Left cardiac atrium (tissue), 4 donors: ENCODE data around the gene NEU2. TPM values are rescaled to one million over a fixed set of nuclear protein-coding genes. Genes with fewer than 3 reads are reported as not detected.
A peak's percentile ranks its signal among the peaks of the same experiment; 100 is the strongest.

Experiments used
- ATAC-seq, 2 donors: fragments of 200-7000 bp; cut with Tn5 transposase; one replicate each; pipeline ENCODE4 v1.9.1; 2020; ENCODE audit warnings: mild to moderate bottlenecking in 2 of 2, moderate library complexity in 2 of 2
- DNase-seq: peaks from one replicate; pipeline ENCODE4 v3.0.0-alpha.2; 2020
- intact Hi-C, 2 donors: fragments of 100-400 bp; cut with DNase I; formaldehyde crosslinking; loops; one replicate each; pipeline versions ENCODE4 v1.14.1 to v1.15.1; 2022 to 2023
- long read RNA-seq: library from polyadenylated mRNA; unstranded; transcript quantifications from one replicate; pipeline ENCODE4 v2.0.0, GENCODE V29; 2021
- total RNA-seq, 2 donors: library from RNA; stranded (reverse); fragmentation: NEBNext Ultra II Directional; extraction: Animal tissue kit (Norgen Biotek cat#: 25700); gene quantifications; one replicate each; pipeline ENCODE4 v1.2.1, GENCODE V29; 2021
- donor health status: DM: no; HTN: yes; CAD: no.
- donor health status: DM: no; HTN: yes; CAD: no; lungs with severe emphysema.
- donor health status: DM: yes; HTN: yes; CAD: no.
- donor health status: Dilated cardiomyopathy.

The NEU2 gene
- not detected for total RNA-seq
- long read RNA-seq: 0 reads

DNA sequence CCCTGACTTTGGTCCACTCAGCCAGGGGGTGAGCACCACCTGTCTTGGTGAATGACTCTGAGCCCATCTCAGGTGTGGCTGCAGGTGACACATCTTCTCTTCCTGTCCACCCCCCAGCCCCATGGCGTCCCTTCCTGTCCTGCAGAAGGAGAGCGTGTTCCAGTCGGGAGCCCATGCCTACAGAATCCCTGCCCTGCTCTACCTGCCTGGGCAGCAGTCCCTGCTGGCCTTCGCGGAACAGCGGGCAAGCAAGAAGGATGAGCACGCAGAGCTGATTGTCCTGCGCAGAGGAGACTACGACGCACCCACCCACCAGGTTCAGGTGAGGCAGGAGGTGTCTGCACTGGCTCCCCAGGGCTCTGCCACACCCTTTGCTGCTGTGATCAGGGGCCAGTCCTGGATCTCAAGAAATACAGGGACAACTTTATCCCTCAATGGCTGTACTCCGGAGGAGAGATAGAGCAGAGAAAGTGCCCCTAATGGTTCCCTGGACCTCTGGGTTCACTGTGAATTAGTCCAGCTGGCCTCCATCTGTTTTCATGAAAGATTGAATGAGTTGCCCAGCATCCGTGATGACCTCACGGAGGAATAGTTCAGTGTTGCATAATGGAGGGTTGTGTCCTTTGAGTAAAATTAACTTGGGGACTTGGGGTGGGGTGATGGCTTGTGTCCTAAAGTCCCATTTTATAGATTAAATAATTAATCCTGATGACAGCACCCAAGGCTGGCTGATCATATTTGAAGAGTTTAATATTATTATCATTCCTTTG is at the start of gene NEU2:
Gene NEU2 (plus strand): TSS at position 122 of the 770 bp plus-strand sequence. CDS start 0 bp downstream, at position 122.
- ATAC-seq (no peak), DNase-seq (no peak)
- intact Hi-C loops: no loop called here

DNA sequence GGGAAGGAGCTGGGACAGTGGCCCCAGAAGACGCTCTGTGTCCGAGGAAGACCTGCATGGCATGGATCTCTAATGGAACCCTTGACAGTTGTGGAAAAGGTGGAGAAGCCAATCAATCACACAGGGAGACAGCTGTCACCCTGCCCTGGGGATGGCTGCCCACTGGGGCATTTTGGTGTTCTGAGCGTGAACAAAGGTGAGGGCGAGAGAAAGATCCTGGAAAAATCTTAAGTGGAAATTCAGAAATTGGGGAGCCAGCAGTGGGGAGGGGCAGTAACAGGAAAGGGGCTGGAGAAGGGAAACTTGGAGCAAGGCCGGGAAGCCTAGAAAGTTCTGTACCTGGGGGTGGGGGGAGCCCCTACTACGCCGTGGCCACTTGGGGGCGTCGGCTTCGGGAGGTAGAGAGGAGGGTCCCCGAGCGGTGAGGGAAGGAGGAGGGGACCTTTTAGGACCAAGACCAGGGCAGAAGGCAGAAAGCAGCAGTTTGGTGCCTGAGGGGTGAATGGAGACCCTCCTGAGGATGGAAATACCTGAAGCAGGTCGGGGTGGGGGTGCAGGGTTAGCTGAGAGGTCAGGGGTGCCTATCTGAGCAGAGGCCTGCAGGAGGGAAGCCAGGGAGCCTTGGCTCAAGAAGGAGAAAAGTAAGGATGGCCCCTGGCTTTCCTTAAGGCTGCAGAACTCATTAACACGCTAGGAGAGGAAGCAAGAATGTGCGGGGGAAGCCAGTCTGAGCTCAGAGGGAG is 49.4 kb upstream of the NEU2 start:
- no peak for DNase-seq

DNA sequence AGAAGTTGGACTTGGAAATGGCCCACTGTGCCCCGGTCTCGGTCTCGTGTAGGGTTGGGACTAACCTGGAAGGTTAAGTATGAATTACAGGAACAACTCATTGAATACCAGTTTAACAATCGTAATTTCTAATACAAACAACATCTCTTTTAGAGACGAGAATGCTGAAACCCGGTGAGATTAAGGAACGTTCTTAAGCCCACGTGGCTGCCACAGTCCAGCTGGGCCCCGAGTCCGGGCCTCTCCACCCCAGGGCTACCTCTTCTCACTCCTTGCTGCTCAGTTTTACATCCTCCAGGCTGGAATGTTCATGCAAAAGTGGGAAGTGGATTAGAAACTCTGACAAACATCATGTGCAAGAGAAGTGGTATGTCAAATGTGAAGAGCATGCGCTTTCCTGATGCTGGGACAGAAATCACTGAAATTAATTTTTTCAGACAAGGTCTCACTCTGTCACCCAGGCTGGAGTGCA is 48.8 kb upstream of the NEU2 start:
- intact Hi-C loops: no loop called here
- DNase-seq: no peak

More for the DNA sequence above, 49.4 kb upstream of the NEU2 start:
- intact Hi-C loops: no loop called here
- ATAC-seq: no peak

GRCh38 chr2:232984451-232985207 is 47.8 kb upstream of the NEU2 start:
- no peak for DNase-seq
- intact Hi-C loops: no loop called here
- ATAC-seq: no peak

More for the DNA sequence above, 48.8 kb upstream of the NEU2 start:
- no peak for ATAC-seq

- intact Hi-C loops: no loop called here
- no peak for ATAC-seq
- DNase-seq: no peak
These were observed 46.3 kb upstream of the NEU2 start for GRCh38 chr2:232986155-232986554.

DNA sequence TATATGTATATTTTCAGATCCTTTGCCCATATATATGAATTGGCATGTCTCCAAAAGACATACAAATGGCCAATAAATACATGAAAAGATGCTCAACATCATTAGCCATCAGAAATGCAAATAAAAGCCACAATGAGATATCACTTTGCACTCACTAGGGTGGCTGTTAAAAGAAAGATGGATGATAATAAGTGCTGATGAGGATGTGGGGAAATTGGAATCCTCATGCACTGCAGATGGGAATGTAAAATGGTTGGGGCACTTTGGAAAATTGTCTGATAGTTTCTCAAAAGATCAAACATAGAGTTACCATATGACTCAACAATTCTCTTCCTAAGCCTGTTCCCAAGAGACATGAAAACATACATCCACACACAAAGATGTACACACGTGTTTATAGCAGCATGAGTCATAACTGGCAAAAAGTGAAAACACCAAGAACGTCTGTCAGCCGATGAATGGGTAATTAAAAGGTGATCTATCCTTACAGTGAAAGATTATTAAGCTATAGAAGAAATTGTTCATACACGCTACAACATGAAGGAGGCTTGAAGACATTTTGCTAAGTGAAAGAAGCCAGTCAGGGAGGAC is 39.1 kb upstream of the NEU2 start:
- ATAC-seq: no peak
- intact Hi-C loops: no loop called here
- DNase-seq: no peak

- ATAC-seq (peak in 1 of 2 donors; percentile 27), DNase-seq (no peak)
- intact Hi-C loops: no loop called here
These were observed 38.0 kb upstream of the NEU2 start for GRCh38 chr2:232994446-232994845.

DNA sequence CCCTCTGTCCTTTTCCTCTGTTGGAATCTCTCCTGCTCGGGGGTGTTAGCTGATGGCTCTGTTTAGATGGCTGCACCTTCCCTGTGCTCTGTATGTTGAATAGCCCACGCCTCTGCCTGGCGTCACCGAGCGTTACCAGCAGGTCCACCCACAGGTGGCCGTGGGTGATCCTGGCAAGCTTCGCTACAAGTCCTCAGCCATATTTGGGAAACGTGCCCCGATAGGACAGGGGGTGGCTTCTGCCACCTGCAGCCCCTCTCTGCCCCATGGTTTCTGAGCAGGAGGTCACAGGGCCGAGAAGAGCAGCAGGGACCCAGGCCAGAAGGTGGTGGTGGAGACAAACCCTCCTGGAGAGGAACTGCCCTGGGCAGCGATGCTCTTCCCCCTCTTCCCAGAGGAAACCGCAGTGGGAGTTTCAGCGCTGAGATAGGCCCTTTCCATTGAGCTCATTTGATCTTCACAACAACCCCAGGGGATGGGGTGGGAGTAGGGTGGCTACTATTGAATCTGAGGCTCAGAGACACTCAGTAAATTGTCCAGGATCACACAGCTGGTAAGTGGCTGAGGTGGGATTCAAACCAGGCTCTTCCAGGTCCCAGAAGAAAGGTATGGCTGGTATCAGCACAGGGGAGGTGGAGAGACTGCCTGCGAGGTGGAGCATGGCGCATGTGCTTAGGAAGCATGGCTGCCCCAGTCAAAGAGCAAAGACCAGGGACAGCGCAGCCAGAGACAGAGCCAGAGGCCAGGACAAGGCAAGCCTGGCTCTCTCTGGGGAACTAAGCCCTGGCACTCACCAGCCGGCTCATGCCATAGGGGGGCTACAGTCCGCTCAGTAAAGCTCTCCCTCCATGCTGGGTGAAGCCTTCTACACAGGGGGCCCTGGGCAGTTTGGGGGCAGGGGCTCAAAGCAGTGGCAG is 34.5 kb upstream of the NEU2 start:
- intact Hi-C loops: no loop called here
- DNase-seq: no peak

GRCh38 chr2:232998666-232998985 is 33.8 kb upstream of the NEU2 start:
- ATAC-seq (no peak), DNase-seq (no peak)
- intact Hi-C loops: no loop called here

More for the DNA sequence above, 34.5 kb upstream of the NEU2 start:
- no peak for ATAC-seq

DNA sequence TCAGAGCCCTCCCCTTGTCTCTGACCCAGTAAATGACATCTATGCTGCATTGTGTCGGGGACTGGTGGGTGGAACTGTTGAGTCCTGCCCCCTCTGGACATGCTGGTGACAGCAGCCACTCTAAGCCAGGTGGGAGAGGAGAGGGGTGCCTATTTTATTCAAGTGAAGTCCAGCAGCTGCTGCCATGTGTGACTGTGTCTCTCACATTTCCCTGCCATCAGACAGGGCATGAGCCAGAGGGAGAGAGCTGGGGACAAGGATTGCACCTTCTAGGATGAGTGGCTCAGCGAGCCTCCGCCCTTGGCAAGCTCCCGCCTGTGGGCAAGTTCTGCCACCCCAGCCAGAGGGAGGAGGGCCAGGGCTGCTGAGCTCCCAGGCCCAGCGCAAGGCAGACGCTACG is 33.1 kb upstream of the NEU2 start:
- intact Hi-C loops: no loop called here
- no peak for ATAC-seq
- DNase-seq: no peak

GRCh38 chr2:233000886-233001750 is 31.4 kb upstream of the NEU2 start:
- ATAC-seq (no peak), DNase-seq (no peak)
- intact Hi-C loops: no loop called here

- intact Hi-C loops: no loop called here
- DNase-seq (no peak), ATAC-seq (no peak)
These were observed 29.4 kb upstream of the NEU2 start for GRCh38 chr2:233002829-233003657.

GRCh38 chr2:233003658-233004555 is 28.6 kb upstream of the NEU2 start:
- ATAC-seq (no peak), DNase-seq (no peak)
- intact Hi-C loops: no loop called here

- intact Hi-C loops: no loop called here
- no peak for DNase-seq
- no peak for ATAC-seq
These were observed 27.4 kb upstream of the NEU2 start for GRCh38 chr2:233005096-233005495.

GRCh38 chr2:233006648-233007047 is 25.8 kb upstream of the NEU2 start:
- no peak for DNase-seq
- ATAC-seq: no peak
- intact Hi-C loops: no loop called here

DNA sequence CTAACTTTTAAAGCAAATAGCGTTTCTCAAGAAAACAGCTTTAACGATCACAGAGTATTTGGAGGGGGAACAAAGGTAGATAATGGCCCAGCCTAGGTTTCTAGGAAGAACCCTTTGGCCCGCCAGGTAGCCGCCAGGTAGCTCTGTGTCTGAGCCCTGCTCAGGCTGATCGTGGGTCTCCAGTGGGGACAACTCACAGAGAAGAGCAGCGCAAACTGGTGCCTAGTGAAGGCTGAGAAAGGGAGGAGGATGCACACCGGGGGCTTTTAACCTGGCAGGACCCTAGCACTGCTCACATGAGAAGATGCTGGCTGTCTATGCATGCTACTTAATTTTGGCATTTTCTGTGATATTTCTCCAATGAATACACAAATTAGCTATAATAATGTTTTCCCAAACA is 25.2 kb upstream of the NEU2 start:
- ATAC-seq (no peak), DNase-seq (no peak)
- intact Hi-C loops: no loop called here
